Neural cell (in vitro differentiated cells): ENCODE measurements around the gene GSG1L. TPM values are rescaled to one million over a fixed set of nuclear protein-coding genes. Genes with fewer than 3 reads are reported as not detected.

ENCODE experiments used
- H2AFZ ChIP-seq: fragments of 200-600, 300-800 bp; sonication (generic), shearing (Covaris generic); 2 replicates; pipeline ENCODE4 v1.6.0; 2014; ENCODE audit warnings: low read depth, mild to moderate bottlenecking, antibody characterized with exemption, low read length, moderate library complexity
- H3F3A ChIP-seq: fragments of 200-600 bp; shearing (Covaris generic); 2 replicates; pipeline ENCODE4 v1.6.1; 2016; ENCODE audit warnings: mild to moderate bottlenecking, moderate library complexity, mixed read lengths, antibody characterized with exemption, low read length; ENCODE audit not compliant: insufficient read depth, poor library complexity, severe bottlenecking
- H3K27ac ChIP-seq: fragments of 200-600, 300-800 bp; sonication (generic), shearing (Covaris generic); 2 replicates; pipeline ENCODE4 v1.5.1; 2014; ENCODE audit warnings: mild to moderate bottlenecking, low read length, moderate library complexity
- H3K27me3 ChIP-seq: fragments of 300-800, 200-600 bp; sonication (generic), shearing (Covaris generic); 2 replicates; pipeline ENCODE4 v1.6.0; 2014; ENCODE audit warnings: mild to moderate bottlenecking, low read depth, low read length, moderate library complexity; ENCODE audit not compliant: insufficient read depth
- H3K36me3 ChIP-seq: fragments of 300-800, 200-600 bp; sonication (generic), shearing (Covaris generic); 2 replicates; pipeline ENCODE4 v1.5.1; 2014; ENCODE audit warnings: mild to moderate bottlenecking, antibody characterized with exemption, low read length, moderate library complexity; ENCODE audit not compliant: insufficient read depth
- H3K4me2 ChIP-seq: fragments of 300-800, 200-600 bp; sonication (generic), shearing (Covaris generic); 2 replicates; pipeline ENCODE4 v1.6.0; 2014; ENCODE audit warnings: mild to moderate bottlenecking, low read length
- H3K4me3 ChIP-seq: fragments of 300-800, 200-600 bp; sonication (generic), shearing (Covaris generic); 2 replicates; pipeline ENCODE4 v1.5.1; 2014; ENCODE audit warnings: mild to moderate bottlenecking, low read length, moderate library complexity
- H3K79me2 ChIP-seq: fragments of 200-600 bp; shearing (Covaris generic); replicated peaks from 2 replicates; pipeline ENCODE4 v1.6.0; 2014; ENCODE audit warnings: mild to moderate bottlenecking, low read length, moderate library complexity; ENCODE audit not compliant: insufficient read depth
- H3K9ac ChIP-seq: fragments of 300-800, 200-600 bp; sonication (generic), shearing (Covaris generic); 2 replicates; pipeline ENCODE4 v1.6.1; 2016; ENCODE audit warnings: mild to moderate bottlenecking, low read length, mixed read lengths
- H3K9me2 ChIP-seq: fragments of 200-600 bp; shearing (Covaris generic); 2 replicates; pipeline ENCODE4 v1.6.1; 2016; ENCODE audit warnings: mild to moderate bottlenecking, low read length, mixed read lengths; ENCODE audit not compliant: insufficient read depth
- H3K9me3 ChIP-seq: fragments of 200-600, 300-800 bp; sonication (generic), shearing (Covaris generic); 2 replicates; pipeline ENCODE4 v1.6.1; 2016; ENCODE audit warnings: mild to moderate bottlenecking, mixed run types, low read length, moderate library complexity, mixed read lengths
- H4K20me1 ChIP-seq: fragments of 200-600 bp; shearing (Covaris generic); 2 replicates; pipeline ENCODE4 v1.6.1; 2016; ENCODE audit warnings: mild to moderate bottlenecking, mixed run types; ENCODE audit not compliant: insufficient read depth
- EP300 ChIP-seq: fragments of 450-650 bp; conservative IDR thresholded peaks from 2 replicates; pipeline ENCODE4 v1.6.1; 2014; ENCODE audit warnings: antibody characterized with exemption, mild to moderate bottlenecking, moderate library complexity; ENCODE audit not compliant: poor library complexity, severe bottlenecking
- EZH2 ChIP-seq: fragments of 200-600, 300-800 bp; shearing (Covaris generic), sonication (generic); IDR thresholded peaks from 2 replicates; pipeline ENCODE4 v1.6.1; 2014; ENCODE audit warnings: antibody characterized with exemption, low read length, borderline replicate concordance, mild to moderate bottlenecking; ENCODE audit not compliant: insufficient read depth, poor library complexity, severe bottlenecking
- MXI1 ChIP-seq: fragments of 450-650 bp; conservative IDR thresholded peaks from 2 replicates; pipeline ENCODE4 v1.6.1; 2014; ENCODE audit warnings: antibody characterized with exemption, mild to moderate bottlenecking; ENCODE audit not compliant: poor library complexity, severe bottlenecking
- POLR2AphosphoS5 ChIP-seq: IDR thresholded peaks from 2 replicates; pipeline ENCODE4 v1.6.1; 2012
- RAD21 ChIP-seq: fragments of 450-650 bp; conservative IDR thresholded peaks from 2 replicates; pipeline ENCODE4 v1.6.1; 2014; ENCODE audit warnings: antibody characterized with exemption, mild to moderate bottlenecking, moderate library complexity
- SMC3 ChIP-seq: fragments of 450-650 bp; conservative IDR thresholded peaks from 2 replicates; pipeline ENCODE4 v1.6.1; 2014; ENCODE audit warnings: antibody characterized with exemption, mild to moderate bottlenecking, moderate library complexity; ENCODE audit not compliant: poor library complexity
- TAF1 ChIP-seq: IDR thresholded peaks from 2 replicates; pipeline ENCODE4 v1.6.1; 2012; ENCODE audit warnings: low read depth
- polyA plus RNA-seq: library from polyadenylated mRNA; depleted of rRNA; stranded (reverse); fragments of >200 nt; gene quantifications from 2 replicates; pipeline ENCODE4 v1.2.3, GENCODE V29; 2014
- TF ChIP-seq, protein P1 (sequence below): IDR thresholded peaks from 2 replicates; pipeline ENCODE4 v1.6.1; 2012; ENCODE audit warnings: borderline replicate concordance
- TF ChIP-seq, protein P2 (sequence below): fragments of 450-650 bp; IDR thresholded peaks from 2 replicates; pipeline ENCODE4 v1.5.1; 2014; ENCODE audit warnings: antibody characterized with exemption, mild to moderate bottlenecking, moderate library complexity; ENCODE audit not compliant: poor library complexity, severe bottlenecking

The GSG1L gene
- polyA plus RNA-seq, 1 donor from 2014 or later: 0.85 TPM

DNA sequence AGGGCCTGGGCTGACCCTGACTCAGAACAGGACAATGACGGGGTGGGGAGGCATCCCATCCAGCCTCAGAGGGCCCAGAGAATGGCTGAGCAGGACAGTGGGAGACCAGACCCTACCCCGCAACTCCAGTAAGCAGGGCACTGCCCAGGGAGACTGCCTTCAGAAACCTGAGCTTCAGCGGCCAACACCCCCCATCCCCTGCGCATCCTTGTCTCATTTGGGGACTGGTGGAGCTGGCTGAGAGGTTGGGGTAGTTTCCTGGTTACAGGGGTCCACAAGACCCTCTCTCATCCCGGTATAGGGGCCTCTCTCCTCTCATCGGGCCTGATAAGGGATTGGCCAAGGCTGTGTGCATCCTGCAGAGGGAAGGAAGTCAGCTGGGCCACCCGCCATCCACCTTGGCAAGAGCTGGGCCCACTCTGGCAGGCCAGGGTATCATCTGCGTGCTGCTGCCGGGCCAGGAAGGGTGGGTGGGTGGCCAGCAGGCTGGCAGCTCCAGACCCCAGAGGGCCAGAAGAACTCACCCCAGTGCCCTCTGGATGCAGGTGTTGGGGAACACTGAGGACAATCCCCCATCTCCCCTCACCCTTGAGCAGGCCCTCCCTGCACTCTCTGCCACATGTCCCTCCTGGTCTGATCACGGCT lies 284.5 kb downstream of the GSG1L start:
- Histone ChIP-seq H3K9ac (no peak overlapping the region), H3K9me2 (no peaks in the 10 kb centered on the region)

DNA sequence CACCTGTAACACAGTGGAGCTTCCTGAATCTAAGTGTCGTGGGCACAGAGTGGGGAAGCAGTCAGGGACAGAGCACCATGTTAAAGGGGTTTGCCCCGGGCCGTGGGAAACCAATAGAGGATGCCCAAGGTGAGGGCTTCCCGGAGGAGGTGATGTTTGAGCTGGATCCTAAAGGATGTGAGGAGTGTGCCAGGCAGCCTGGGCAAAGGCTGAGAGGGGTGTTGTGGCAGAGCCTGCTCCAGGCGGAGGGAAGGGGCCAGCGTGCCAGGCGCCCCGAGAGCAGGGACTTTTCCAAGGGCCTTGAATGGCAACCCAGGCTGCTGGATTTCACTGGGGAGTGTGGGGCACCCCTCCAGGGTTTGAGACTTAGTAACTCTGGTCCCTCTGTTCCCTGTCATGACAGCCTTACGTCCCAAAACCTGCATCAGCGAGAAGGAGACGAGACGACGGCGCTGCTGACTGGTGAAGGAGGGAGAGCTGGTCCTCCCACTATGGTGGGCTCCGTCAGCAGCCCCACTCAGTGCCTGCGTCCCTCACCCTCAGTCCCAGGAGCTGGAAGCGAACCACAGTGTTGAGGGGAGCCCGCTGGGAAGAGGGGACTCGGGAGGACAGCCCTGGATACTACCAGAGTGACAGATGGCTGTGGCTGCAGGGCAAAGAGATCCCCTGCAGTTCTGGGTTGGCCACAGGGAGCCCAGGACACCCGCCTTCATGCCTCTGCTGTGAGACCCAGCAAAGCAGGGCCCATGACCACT lies 285.2 kb downstream of the GSG1L start:
- Histone ChIP-seq H3K27ac (no peak overlapping the region), H4K20me1 (no peaks in the 10 kb centered on the region), H2AFZ (no peak overlapping the region), H3K4me2 (no peak overlapping the region), H3K4me3 (no peak overlapping the region), H3F3A (no peaks in the 10 kb centered on the region), H3K79me2 (no peaks in the 10 kb centered on the region), H3K9me2 (no peaks in the 10 kb centered on the region), H3K9me3 (no peaks in the 10 kb centered on the region), H3K27me3 (no peaks in the 10 kb centered on the region), H3K9ac (no peak overlapping the region), H3K36me3 (no peaks in the 10 kb centered on the region)
- TF ChIP-seq, protein P1, sequence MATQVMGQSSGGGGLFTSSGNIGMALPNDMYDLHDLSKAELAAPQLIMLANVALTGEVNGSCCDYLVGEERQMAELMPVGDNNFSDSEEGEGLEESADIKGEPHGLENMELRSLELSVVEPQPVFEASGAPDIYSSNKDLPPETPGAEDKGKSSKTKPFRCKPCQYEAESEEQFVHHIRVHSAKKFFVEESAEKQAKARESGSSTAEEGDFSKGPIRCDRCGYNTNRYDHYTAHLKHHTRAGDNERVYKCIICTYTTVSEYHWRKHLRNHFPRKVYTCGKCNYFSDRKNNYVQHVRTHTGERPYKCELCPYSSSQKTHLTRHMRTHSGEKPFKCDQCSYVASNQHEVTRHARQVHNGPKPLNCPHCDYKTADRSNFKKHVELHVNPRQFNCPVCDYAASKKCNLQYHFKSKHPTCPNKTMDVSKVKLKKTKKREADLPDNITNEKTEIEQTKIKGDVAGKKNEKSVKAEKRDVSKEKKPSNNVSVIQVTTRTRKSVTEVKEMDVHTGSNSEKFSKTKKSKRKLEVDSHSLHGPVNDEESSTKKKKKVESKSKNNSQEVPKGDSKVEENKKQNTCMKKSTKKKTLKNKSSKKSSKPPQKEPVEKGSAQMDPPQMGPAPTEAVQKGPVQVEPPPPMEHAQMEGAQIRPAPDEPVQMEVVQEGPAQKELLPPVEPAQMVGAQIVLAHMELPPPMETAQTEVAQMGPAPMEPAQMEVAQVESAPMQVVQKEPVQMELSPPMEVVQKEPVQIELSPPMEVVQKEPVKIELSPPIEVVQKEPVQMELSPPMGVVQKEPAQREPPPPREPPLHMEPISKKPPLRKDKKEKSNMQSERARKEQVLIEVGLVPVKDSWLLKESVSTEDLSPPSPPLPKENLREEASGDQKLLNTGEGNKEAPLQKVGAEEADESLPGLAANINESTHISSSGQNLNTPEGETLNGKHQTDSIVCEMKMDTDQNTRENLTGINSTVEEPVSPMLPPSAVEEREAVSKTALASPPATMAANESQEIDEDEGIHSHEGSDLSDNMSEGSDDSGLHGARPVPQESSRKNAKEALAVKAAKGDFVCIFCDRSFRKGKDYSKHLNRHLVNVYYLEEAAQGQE: no peak
- TF ChIP-seq SMC3 (no peak), EZH2 (no peak), RAD21 (no peak), POLR2AphosphoS5 (no peak)

More for the DNA sequence above, 284.5 kb downstream of the GSG1L start:
- no peaks in the 10 kb centered on the region for H3K27me3 ChIP-seq
- no peak overlapping the region for H2AFZ ChIP-seq
- H3F3A ChIP-seq: no peaks in the 10 kb centered on the region
- H3K9me3 ChIP-seq: no peaks in the 10 kb centered on the region
- H3K79me2 ChIP-seq: no peaks in the 10 kb centered on the region
- no peaks in the 10 kb centered on the region for H4K20me1 ChIP-seq
- H3K4me3 ChIP-seq: no peak overlapping the region
- no peak overlapping the region for H3K27ac ChIP-seq
- no peak for TF ChIP-seq EP300
- no peak for TF ChIP-seq EZH2
- no peak overlapping the region for H3K4me2 ChIP-seq
- no peaks in the 10 kb centered on the region for H3K36me3 ChIP-seq

DNA sequence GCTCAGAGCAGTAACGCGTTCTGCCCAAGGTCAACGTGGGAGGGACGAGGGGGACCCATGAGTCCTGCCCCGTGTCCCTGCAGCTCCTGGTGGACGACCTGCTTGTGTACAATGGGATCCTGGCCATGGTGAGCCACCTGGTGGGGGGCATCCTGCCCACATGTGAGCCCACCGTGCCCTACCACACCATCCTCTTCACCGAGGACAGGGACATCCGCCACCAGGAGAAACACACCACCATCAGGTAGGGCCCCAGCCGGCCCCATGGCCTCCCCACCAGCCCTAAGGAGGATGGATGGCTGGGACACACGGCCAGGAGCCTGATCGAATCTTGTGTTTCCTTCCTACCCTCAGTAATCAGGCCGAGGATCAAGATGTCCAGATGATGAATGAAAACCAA lies 286.0 kb downstream of the GSG1L start:
- Histone ChIP-seq H3K79me2 (no peaks in the 10 kb centered on the region), H3F3A (no peaks in the 10 kb centered on the region), H3K4me3 (no peak overlapping the region), H3K36me3 (no peaks in the 10 kb centered on the region), H3K9ac (no peak overlapping the region), H3K27me3 (no peaks in the 10 kb centered on the region), H4K20me1 (no peaks in the 10 kb centered on the region), H3K9me3 (no peaks in the 10 kb centered on the region), H2AFZ (no peak overlapping the region), H3K27ac (no peak overlapping the region), H3K9me2 (no peaks in the 10 kb centered on the region), H3K4me2 (no peak overlapping the region)
- TF ChIP-seq TAF1 (no peak), EZH2 (no peak), RAD21 (no peak), EP300 (no peak), POLR2AphosphoS5 (no peak), SMC3 (no peak), MXI1 (no peak)
- TF ChIP-seq, protein P2, sequence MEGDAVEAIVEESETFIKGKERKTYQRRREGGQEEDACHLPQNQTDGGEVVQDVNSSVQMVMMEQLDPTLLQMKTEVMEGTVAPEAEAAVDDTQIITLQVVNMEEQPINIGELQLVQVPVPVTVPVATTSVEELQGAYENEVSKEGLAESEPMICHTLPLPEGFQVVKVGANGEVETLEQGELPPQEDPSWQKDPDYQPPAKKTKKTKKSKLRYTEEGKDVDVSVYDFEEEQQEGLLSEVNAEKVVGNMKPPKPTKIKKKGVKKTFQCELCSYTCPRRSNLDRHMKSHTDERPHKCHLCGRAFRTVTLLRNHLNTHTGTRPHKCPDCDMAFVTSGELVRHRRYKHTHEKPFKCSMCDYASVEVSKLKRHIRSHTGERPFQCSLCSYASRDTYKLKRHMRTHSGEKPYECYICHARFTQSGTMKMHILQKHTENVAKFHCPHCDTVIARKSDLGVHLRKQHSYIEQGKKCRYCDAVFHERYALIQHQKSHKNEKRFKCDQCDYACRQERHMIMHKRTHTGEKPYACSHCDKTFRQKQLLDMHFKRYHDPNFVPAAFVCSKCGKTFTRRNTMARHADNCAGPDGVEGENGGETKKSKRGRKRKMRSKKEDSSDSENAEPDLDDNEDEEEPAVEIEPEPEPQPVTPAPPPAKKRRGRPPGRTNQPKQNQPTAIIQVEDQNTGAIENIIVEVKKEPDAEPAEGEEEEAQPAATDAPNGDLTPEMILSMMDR: no peak
- TF ChIP-seq, protein P1: no peak
